ENCODE data around the gene C9orf78.

C9orf78 gene

GRCh38 chr9:129835128-129835859 is at the start of gene C9orf78, which contains the start of gene USP20:
Gene C9orf78, minus strand, starts transcription at chr9:129835275. Its CDS starts 54 bp downstream, at chr9:129835221.
Gene USP20, plus strand, starts transcription at chr9:129835458. Its CDS starts 17,098 bp downstream, at chr9:129852556.
- peak; percentile 93 to 99 (median 96) for DNase-seq (ENCODE audit: low read depth in 3 of 3)

GRCh38 chr9:129884220-129885017 is 49.3 kb upstream of the C9orf78 start:
- peak; percentile 89 to 98 (median 93) for DNase-seq (ENCODE audit: low read depth in 3 of 3)

GRCh38 chr9:129881547-129882324 is 46.7 kb upstream of the C9orf78 start:
- no peak for DNase-seq (ENCODE audit: low read depth in 3 of 3)

- no peak for DNase-seq (ENCODE audit: low read depth in 3 of 3)
These were observed 45.8 kb upstream of the C9orf78 start for GRCh38 chr9:129880654-129881546.

- DNase-seq (ENCODE audit: low read depth in 3 of 3): no peak
These were observed 45.0 kb upstream of the C9orf78 start for GRCh38 chr9:129879991-129880653.

GRCh38 chr9:129879103-129879699 is 44.1 kb upstream of the C9orf78 start:
- no peak for DNase-seq (ENCODE audit: low read depth in 3 of 3)

- no peak for DNase-seq (ENCODE audit: low read depth in 3 of 3)
These were observed 43.2 kb upstream of the C9orf78 start for GRCh38 chr9:129878291-129878690.

- DNase-seq (ENCODE audit: low read depth in 3 of 3): no peak
These were observed 41.7 kb upstream of the C9orf78 start for GRCh38 chr9:129876815-129877214.

GRCh38 chr9:129875687-129876395 is 40.8 kb upstream of the C9orf78 start:
- no peak for DNase-seq (ENCODE audit: low read depth in 3 of 3)

GRCh38 chr9:129875181-129875611 is 40.1 kb upstream of the C9orf78 start:
- no peak for DNase-seq (ENCODE audit: low read depth in 3 of 3)

GRCh38 chr9:129874261-129875101 is 39.4 kb upstream of the C9orf78 start:
- DNase-seq (ENCODE audit: low read depth in 3 of 3): no peak

- DNase-seq (ENCODE audit: low read depth in 3 of 3): no peak
These were observed 38.6 kb upstream of the C9orf78 start for GRCh38 chr9:129873563-129874190.

- DNase-seq (ENCODE audit: low read depth in 3 of 3): no peak
These were observed 36.0 kb upstream of the C9orf78 start for GRCh38 chr9:129871046-129871445.

- DNase-seq (ENCODE audit: low read depth in 3 of 3): no peak
These were observed 34.8 kb upstream of the C9orf78 start for GRCh38 chr9:129869585-129870501.

GRCh38 chr9:129868872-129869486 is 33.9 kb upstream of the C9orf78 start:
- peak in 2 of 3 donors; percentile 76 to 81 for DNase-seq (ENCODE audit: low read depth in 3 of 3)
